H1 (cell line): ENCODE measurements around the gene KCTD17. TPM values are rescaled to one million over a fixed set of nuclear protein-coding genes. Genes with fewer than 3 reads are reported as not detected.
A peak's percentile ranks its signal among the peaks of the same experiment; 100 is the strongest.

ENCODE experiments used
- CTCF ChIA-PET: fragments of 300-600 bp; sonication (Branson Sonifier 250); formaldehyde crosslinking; loops from one replicate; lab custom pipeline; 2021; ENCODE audit not compliant: partially characterized antibody; lab: Charles Lee
- POLR2A ChIA-PET: fragments of 300-600 bp; sonication (Branson Sonifier 250); formaldehyde crosslinking; loops from one replicate; lab custom pipeline; 2021; ENCODE audit warnings: inconsistent platforms; ENCODE audit not compliant: partially characterized antibody; lab: Charles Lee
- DNase-seq, 2 experiments: peaks; one replicate each; pipeline versions ENCODE4 v3.0.0 to v3.0.0-alpha.2; 2010 to 2022; ENCODE audit warnings: low spot score in 2 of 2, low read depth in 1 of 2, mixed read lengths in 1 of 2
- FAIRE-seq: peaks from 2 replicates; lab custom pipeline; 2011; peaks lifted over from hg19 to GRCh38; lab: Jason Lieb, UNC
- H2AFZ ChIP-seq: 2 replicates; pipeline ENCODE4 v1.8.1; 2012; ENCODE audit warnings: low read length, inconsistent platforms
- H2AK5ac ChIP-seq: 2 replicates; pipeline ENCODE4 v1.6.1; 2013; ENCODE audit warnings: low read depth, low read length
- H2BK120ac ChIP-seq: replicated peaks from 2 replicates; pipeline ENCODE3; 2013; ENCODE audit warnings: low read depth, low read length, inconsistent platforms
- H2BK12ac ChIP-seq: 2 replicates; pipeline ENCODE4 v1.6.1; 2013; ENCODE audit warnings: low read depth, low read length
- H2BK15ac ChIP-seq: 2 replicates; pipeline ENCODE4 v1.6.1; 2013; ENCODE audit warnings: low read length
- H2BK20ac ChIP-seq: 2 replicates; pipeline ENCODE4 v1.6.1; 2013; ENCODE audit warnings: low read length
- H2BK5ac ChIP-seq: 2 replicates; pipeline ENCODE4 v1.6.1; 2013; ENCODE audit warnings: low read depth, low read length
- H3K14ac ChIP-seq: 2 replicates; pipeline ENCODE4 v1.6.1; 2013; ENCODE audit warnings: inconsistent platforms; ENCODE audit not compliant: insufficient read length
- H3K18ac ChIP-seq: 2 replicates; pipeline ENCODE4 v1.6.1; 2013; ENCODE audit warnings: low read length; ENCODE audit errors: extremely low read depth
- H3K23ac ChIP-seq: 2 replicates; pipeline ENCODE4 v1.6.1; 2013; ENCODE audit warnings: inconsistent platforms; ENCODE audit not compliant: insufficient read length
- H3K23me2 ChIP-seq: 2 replicates; pipeline ENCODE4 v1.6.1; 2013; ENCODE audit warnings: low read depth, low read length
- H3K27ac ChIP-seq: 2 replicates; pipeline ENCODE4 v1.6.1; 2011; ENCODE audit warnings: low read depth, low read length, inconsistent platforms
- H3K27me3 ChIP-seq, 4 experiments: replicated peaks in 1 of 4; 1 replicate in 1 of 4; 2 replicates in 3 of 4; pipeline versions ENCODE4 v1.6.1 to v1.8.1; 2011 to 2013; ENCODE audit warnings: low read length in 3 of 4, mild to moderate bottlenecking in 3 of 4, inconsistent platforms in 2 of 4, mixed read lengths in 2 of 4, moderate library complexity in 1 of 4; ENCODE audit not compliant: control insufficient read depth in 3 of 4, insufficient read depth in 3 of 4; ENCODE audit errors: extremely low read depth in 1 of 4
- H3K36me3 ChIP-seq, 4 experiments: 2 replicates each; pipeline versions ENCODE4 v1.6.1 to v1.8.1; 2011 to 2013; ENCODE audit warnings: mild to moderate bottlenecking in 4 of 4, low read length in 3 of 4, moderate library complexity in 2 of 4, control low read depth in 1 of 4, inconsistent platforms in 1 of 4; ENCODE audit not compliant: insufficient read depth in 4 of 4, control insufficient read depth in 2 of 4
- H3K4ac ChIP-seq: replicated peaks from 2 replicates; pipeline ENCODE3; 2013; ENCODE audit warnings: low read length, low read depth, mixed read lengths, inconsistent platforms; ENCODE audit not compliant: insufficient read length
- H3K4me1 ChIP-seq, 4 experiments: replicated peaks in 1 of 4; 1 replicate in 1 of 4; 2 replicates in 3 of 4; pipeline versions ENCODE4 v1.6.1 to v1.8.1; 2011 to 2013; ENCODE audit warnings: low read length in 3 of 4, inconsistent platforms in 2 of 4, mixed read lengths in 1 of 4; ENCODE audit not compliant: insufficient read depth in 4 of 4, control insufficient read depth in 3 of 4
- H3K4me2 ChIP-seq, 2 experiments: 2 replicates each; pipeline versions ENCODE4 v1.6.1 to v1.8.1; 2011 to 2013; ENCODE audit warnings: low read depth in 2 of 2, low read length in 2 of 2, control low read depth in 1 of 2, inconsistent platforms in 1 of 2, mild to moderate bottlenecking in 1 of 2; ENCODE audit not compliant: insufficient read depth in 1 of 2
- H3K4me3 ChIP-seq, 4 experiments: fragments of 200-600, 300-600 bp in 1 of 4; sonication (generic), shearing (Covaris generic), sonication (Bioruptor Twin) in 1 of 4; 2 replicates each; pipeline versions ENCODE4 v1.5.1 to v1.8.1; 2011 to 2016; ENCODE audit warnings: low read length in 4 of 4, low read depth in 3 of 4, control low read depth in 2 of 4, inconsistent platforms in 2 of 4, mild to moderate bottlenecking in 2 of 4, mixed read lengths in 1 of 4, moderate library complexity in 1 of 4; ENCODE audit not compliant: insufficient read depth in 2 of 4; ENCODE audit errors: extremely low read depth in 1 of 4
- H3K56ac ChIP-seq: replicated peaks from 2 replicates; pipeline ENCODE3; 2013; ENCODE audit warnings: low read depth, mild to moderate bottlenecking, mixed read lengths, low read length, inconsistent platforms; ENCODE audit not compliant: insufficient read length
- H3K79me1 ChIP-seq: 2 replicates; pipeline ENCODE4 v1.6.1; 2013; ENCODE audit warnings: low read depth, low read length, control low read depth
- H3K79me2 ChIP-seq, 2 experiments: 2 replicates each; pipeline versions ENCODE4 v1.6.1 to v1.8.1; 2012 to 2013; ENCODE audit warnings: low read length in 2 of 2, mild to moderate bottlenecking in 2 of 2, inconsistent platforms in 1 of 2; ENCODE audit not compliant: insufficient read depth in 2 of 2, control insufficient read depth in 1 of 2
- H3K9ac ChIP-seq, 4 experiments: replicated peaks in 1 of 4; 1 replicate in 1 of 4; 2 replicates in 3 of 4; pipeline versions ENCODE4 v1.6.1 to v1.8.1; 2011 to 2013; ENCODE audit warnings: low read depth in 3 of 4, low read length in 3 of 4, control low read depth in 2 of 4, mild to moderate bottlenecking in 2 of 4, moderate library complexity in 2 of 4, inconsistent platforms in 1 of 4; ENCODE audit errors: extremely low read depth in 1 of 4
- H3K9me3 ChIP-seq, 2 experiments: 2 replicates each; pipeline versions ENCODE4 v1.6.1 to v1.8.1; 2012 to 2013; ENCODE audit warnings: mild to moderate bottlenecking in 2 of 2, moderate library complexity in 2 of 2, control low read depth in 1 of 2, inconsistent platforms in 1 of 2, low read depth in 1 of 2, low read length in 1 of 2, mixed read lengths in 1 of 2; ENCODE audit not compliant: insufficient read depth in 2 of 2
- H4K20me1 ChIP-seq, 2 experiments: replicated peaks in 1 of 2; 2 replicates each; pipeline versions ENCODE3 to v1.8.1; 2011 to 2013; ENCODE audit warnings: inconsistent platforms in 2 of 2, low read length in 2 of 2, mild to moderate bottlenecking in 1 of 2; ENCODE audit not compliant: insufficient read depth in 2 of 2, control insufficient read depth in 1 of 2
- H4K5ac ChIP-seq: 2 replicates; pipeline ENCODE4 v1.6.1; 2013; ENCODE audit warnings: low read length, low read depth, mixed read lengths, inconsistent platforms; ENCODE audit not compliant: insufficient read length
- H4K8ac ChIP-seq: 2 replicates; pipeline ENCODE4 v1.8.0; 2013; ENCODE audit warnings: mild to moderate bottlenecking, moderate library complexity, low read length, inconsistent platforms; ENCODE audit not compliant: insufficient read depth; ENCODE audit errors: extremely low read depth
- H4K91ac ChIP-seq: replicated peaks from 2 replicates; pipeline ENCODE3; 2013; ENCODE audit warnings: low read length, mixed read lengths, inconsistent platforms; ENCODE audit not compliant: insufficient read length
- CEBPB ChIP-seq: IDR thresholded peaks from 2 replicates; pipeline ENCODE4 v1.6.1; 2012; ENCODE audit warnings: low read depth, low read length
- CTBP2 ChIP-seq: IDR thresholded peaks from 2 replicates; pipeline ENCODE4 v1.7.0; 2011; ENCODE audit warnings: borderline replicate concordance, mild to moderate bottlenecking, moderate library complexity, mixed read lengths, low read length; ENCODE audit not compliant: insufficient read depth, insufficient read length
- KDM5A ChIP-seq: fragments of 200-600 bp; IDR thresholded peaks from 2 replicates; pipeline ENCODE4 v1.7.1; 2012; ENCODE audit warnings: mild to moderate bottlenecking, low read length, inconsistent platforms, mixed read lengths
- MAFK ChIP-seq: IDR thresholded peaks from 2 replicates; pipeline ENCODE4 v1.6.1; 2012; ENCODE audit warnings: low read depth, mild to moderate bottlenecking, improper control_type of control experiment, low read length
- POLR2AphosphoS5 ChIP-seq: IDR thresholded peaks from 2 replicates; pipeline ENCODE4 v1.6.1; 2011; ENCODE audit warnings: low read depth, low read length
- RBBP5 ChIP-seq: IDR thresholded peaks from 2 replicates; pipeline ENCODE4 v1.7.1; 2012; ENCODE audit warnings: low read depth, mild to moderate bottlenecking, inconsistent platforms, low read length, moderate library complexity, borderline replicate concordance
- SIN3A ChIP-seq, 2 experiments: IDR thresholded peaks in 1 of 2; conservative IDR thresholded peaks in 1 of 2; 2 replicates each; pipeline ENCODE4 v1.6.1; 2011 to 2012; ENCODE audit warnings: low read length in 2 of 2, improper control_type of control experiment in 1 of 2, low read depth in 1 of 2, mild to moderate bottlenecking in 1 of 2
- SIRT6 ChIP-seq: IDR thresholded peaks from one replicate; pipeline ENCODE4 v1.7.1; 2012; ENCODE audit warnings: low read length, inconsistent platforms
- WGBS, 2 experiments: shearing (Covaris generic) in 1 of 2; methylation state at CpG; one replicate each; pipeline versions ENCODE4 v1.1.6 to v1.1.7; 2013 to 2015; ENCODE audit warnings: low lambda C conversion rate in 2 of 2, mixed read lengths in 2 of 2, inconsistent platforms in 1 of 2, low coverage in 1 of 2, missing lambda C conversion rate in 1 of 2; ENCODE audit not compliant: insufficient replicate concordance in 2 of 2, insufficient coverage in 1 of 2, insufficient read length in 1 of 2; ENCODE audit errors: extremely low coverage in 1 of 2, missing lambda C conversion rate in 1 of 2; 5-methylcytosine and 5-hydroxymethylcytosine counted together
- polyA plus RNA-seq, 7 experiments: library from polyadenylated mRNA; depleted of rRNA in 3 of 7; stranded (reverse) in 5 of 7; unstranded in 2 of 7; fragments of >200 nt in 5 of 7; fragments of 200-250 nt in 2 of 7; gene quantifications; 1 replicate in 5 of 7; 2 replicates in 1 of 7; 4 replicates in 1 of 7; pipeline versions ENCODE4 v1.2.1 to v1.2.3, GENCODE V29; 2011 to 2013; ENCODE audit warnings: missing spikeins in 2 of 7, mixed read lengths in 2 of 7
- total RNA-seq: library from RNA; stranded (reverse); fragmentation: NEBNext Ultra II Directional; extraction: Animal tissue kit (Norgen Biotek cat#: 25700); gene quantifications from 2 replicates; pipeline ENCODE4 v1.2.1, GENCODE V29; 2021

The KCTD17 gene
- total and polyA plus RNA-seq, 2 of the 8 experiments (the other 6 are each of a cell fraction or from before 2014, with no cell fraction given): 39.4 to 44.0 TPM

DNA sequence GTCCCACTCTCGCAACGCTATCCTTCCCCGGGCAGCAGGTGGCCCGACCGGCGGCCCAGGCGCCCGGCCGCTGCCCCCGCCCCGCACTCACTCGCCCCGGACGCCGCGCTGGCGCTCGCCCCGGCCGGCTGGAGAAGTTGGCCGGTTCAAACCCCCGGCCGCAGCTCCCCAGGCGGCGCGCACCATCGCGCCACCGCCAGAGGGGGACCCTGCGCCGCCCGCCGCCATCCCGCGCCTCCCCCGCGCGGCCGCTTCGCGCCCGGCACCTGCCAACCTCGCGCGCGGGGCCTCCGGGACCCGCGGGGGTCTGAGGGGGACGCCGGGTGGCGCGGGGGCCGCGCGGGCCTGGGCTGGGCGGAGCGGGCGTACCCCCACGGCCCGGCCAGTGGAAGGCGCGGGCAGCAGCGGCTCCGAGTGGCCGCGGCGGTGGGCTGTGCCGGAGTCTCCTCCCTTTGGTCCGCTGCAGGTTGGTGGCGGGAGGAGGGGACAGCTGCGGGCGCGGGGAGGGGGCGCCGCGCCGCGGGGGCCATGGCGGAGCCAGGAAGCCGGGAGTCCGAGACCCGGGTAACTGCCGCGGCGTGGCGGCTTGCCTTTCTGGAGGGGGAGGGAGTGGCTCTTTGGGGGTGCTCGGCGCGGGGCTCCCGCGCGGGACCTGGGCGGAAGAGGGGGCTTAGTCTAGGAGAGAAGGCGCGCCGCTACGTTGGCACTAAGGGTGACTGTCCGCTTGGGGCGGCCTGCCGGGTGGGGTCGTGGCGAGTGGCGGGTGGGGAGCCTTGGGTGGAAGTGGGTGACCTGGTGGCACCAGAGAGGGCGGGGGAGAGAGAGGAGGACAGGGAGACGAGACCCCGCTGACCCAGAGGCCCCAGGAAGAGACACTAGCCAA lies 32.0 kb upstream of the KCTD17 start, which contains the start of the genes MPST and TST:
Gene MPST, plus strand, starts transcription at position 434 of the 883 bp plus-strand sequence. Its CDS starts 95 bp downstream, at position 529.
Gene TST, minus strand, starts transcription at position 139 of the 883 bp plus-strand sequence. CDS start 715 bp downstream, outside the sequence.
- H3K79me1 ChIP-seq: peaks cover 6% of the 10 kb centered on the region
- DNase-seq: peak in 1 of 2 experiments; percentile 79
- ChIA-PET POLR2A (interaction anchor here (0.7 to 4.3 kb wide), 15 partner anchors 10 to 82 kb away, joined by 3 to 33 read pairs (median 4); partner anchors contain the start of gene KCTD17), CTCF (interaction anchor here (0.8 to 5.4 kb wide), 10 partner anchors 11 to 473 kb away, joined by 3 to 37 read pairs (median 5); no protein-coding TSS in a partner anchor)
- peak within 1 kb of the TSS; percentile 48 for H3K18ac ChIP-seq
- peak within 1 kb of the TSS; percentile 89; the same call in 1 of the 2 replicates for H3K27ac ChIP-seq
- no peak within 1 kb of the TSS for H2AK5ac ChIP-seq
- no peak within 1 kb of the TSS for H2BK120ac ChIP-seq
- WGBS, 2 experiments: 2% methylated on average over 11 of the region's 107 CpGs; no CpG with 5 or more reads in 1 of the 2 experiments
- peaks cover 0 to 21% (median 11%) of the 10 kb centered on the region in 4 experiments; a peak in 6 of 7 replicates for H3K4me1 ChIP-seq
- peaks cover 12 to 29% of the 10 kb centered on the region in 2 experiments for H4K20me1 ChIP-seq
- no peak for FAIRE-seq
- peak within 1 kb of the TSS; percentile 92 for H3K56ac ChIP-seq
- peak within 1 kb of the TSS; percentile 70 to 86 (median 78) for H3K4me3 ChIP-seq
- peak within 1 kb of the TSS; percentile 73 to 89 for H3K4me2 ChIP-seq
- H3K9ac ChIP-seq: peak within 1 kb of the TSS; percentile 79 to 98 (median 84)
- peak within 1 kb of the TSS; percentile 65 for H4K91ac ChIP-seq
- H2BK15ac ChIP-seq: peak within 1 kb of the TSS; percentile 12; the same call in 1 of the 2 replicates
- H4K5ac ChIP-seq: peak within 1 kb of the TSS; percentile 74
- H3K79me2 ChIP-seq: peaks cover 0 to 25% of the 10 kb centered on the region in 2 experiments; a peak in 3 of 4 replicates
- H3K23me2 ChIP-seq: peaks cover 11% of the 10 kb centered on the region
- no peaks in the 10 kb centered on the region for H3K9me3 ChIP-seq
- peak within 1 kb of the TSS; percentile 53; the same call in 1 of the 2 replicates for H2BK12ac ChIP-seq
- H3K36me3 ChIP-seq: peaks cover 0 to 16% (median 4%) of the 10 kb centered on the region in 4 experiments; a peak in 3 of 8 replicates
- H3K4ac ChIP-seq: peak within 1 kb of the TSS; percentile 71
- H2AFZ ChIP-seq: peak within 1 kb of the TSS; percentile 24; the same call in 1 of the 2 replicates
- peak within 1 kb of the TSS; percentile 83; the same call in 1 of the 2 replicates for H2BK5ac ChIP-seq
- no peaks in the 10 kb centered on the region for H3K27me3 ChIP-seq
- H3K23ac ChIP-seq: no peak within 1 kb of the TSS
- peak within 1 kb of the TSS; percentile 86 for H4K8ac ChIP-seq
- no peak within 1 kb of the TSS for H2BK20ac ChIP-seq
- H3K14ac ChIP-seq: no peak within 1 kb of the TSS
- TF ChIP-seq SIRT6 (no peak), CTBP2 (no peak), RBBP5 (no peak), POLR2AphosphoS5 (peak; percentile 66; the same call in 1 of the 2 replicates), MAFK (no peak), CEBPB (no peak), KDM5A (no peak), SIN3A (conservative IDR thresholded peaks at IDR 0.05 in 1 of 2, IDR thresholded peaks at IDR 0.05 in 1 of 2; ENCODE audit: low read depth in 1 of 2, low read length in 2 of 2) (no peak)
